Left ventricle myocardium inferior (tissue), 1 donor: ENCODE results near the gene CYS1. TPM values are rescaled to one million over a fixed set of nuclear protein-coding genes. Genes with fewer than 3 reads are reported as not detected.

ENCODE experiments used
- DNase-seq: peaks from one replicate; pipeline ENCODE4 v3.0.0-alpha.2; 2020
- H3K27ac ChIP-seq: fragments of 200-600 bp; replicated peaks from 2 replicates; pipeline ENCODE4 v1.8.0; 2021
- H3K27me3 ChIP-seq: fragments of 200-600 bp; 2 replicates; pipeline ENCODE4 v1.8.0; 2021; ENCODE audit warnings: low read depth
- H3K36me3 ChIP-seq: fragments of 200-600 bp; 2 replicates; pipeline ENCODE4 v1.8.0; 2021
- H3K4me1 ChIP-seq: fragments of 200-600 bp; 2 replicates; pipeline ENCODE4 v1.8.0; 2021
- H3K4me3 ChIP-seq: fragments of 200-600 bp; 2 replicates; pipeline ENCODE4 v1.8.0; 2021; ENCODE audit warnings: mild to moderate bottlenecking, moderate library complexity
- H3K9me3 ChIP-seq: fragments of 200-600 bp; replicated peaks from 2 replicates; pipeline ENCODE4 v1.8.0; 2021
- intact Hi-C: fragments of 100-400 bp; cut with micrococcal nuclease; formaldehyde crosslinking; loops from one replicate; pipeline ENCODE4 v1.11.0; 2022
- total RNA-seq: library from RNA; stranded (reverse); fragmentation: NEBNext Ultra II Directional; extraction: Animal tissue kit (Norgen Biotek cat#: 25700); gene quantifications from one replicate; pipeline ENCODE4 v1.2.1, GENCODE V29; 2021
- TF ChIP-seq, protein P1 (sequence below): fragments of 200-600 bp; IDR thresholded peaks from 2 replicates; pipeline ENCODE4 v1.8.0; 2021; ENCODE audit warnings: antibody characterized with exemption, mild to moderate bottlenecking, borderline replicate concordance
- donor health status: DM: no; HTN: yes; CAD: no; lungs with severe emphysema.

Gene CYS1
- total RNA-seq, 1 donor from 2014 or later, result 3.3 TPM

DNA sequence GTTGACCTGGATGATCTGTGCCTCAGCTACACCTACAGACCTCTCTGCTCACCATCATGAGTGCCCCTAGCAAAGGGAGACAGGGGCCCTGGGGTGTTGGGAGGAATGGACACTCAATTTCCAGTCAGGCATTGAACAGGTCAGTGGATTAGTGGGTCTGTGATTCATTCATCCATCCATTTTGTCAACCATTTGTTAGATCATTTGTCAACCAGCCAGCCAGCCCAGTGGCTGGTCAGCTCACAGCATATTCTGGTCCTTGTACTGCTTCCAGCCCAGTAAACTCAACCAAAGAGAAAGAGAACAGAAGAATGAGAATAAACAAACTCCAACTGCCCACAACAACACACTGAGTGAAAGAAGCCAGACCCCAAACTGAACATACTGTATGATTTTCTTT lies 41.5 kb downstream of the CYS1 start:
- Histone ChIP-seq H3K9me3 (no peaks in the 10 kb centered on the region), H3K27ac (peak overlapping the region; percentile 84), H3K36me3 (no peaks in the 10 kb centered on the region), H3K27me3 (no peaks in the 10 kb centered on the region), H3K4me1 (peaks cover 90% of the 10 kb centered on the region), H3K4me3 (no peak overlapping the region)
- DNase-seq, result no peak
- TF ChIP-seq, protein P1, sequence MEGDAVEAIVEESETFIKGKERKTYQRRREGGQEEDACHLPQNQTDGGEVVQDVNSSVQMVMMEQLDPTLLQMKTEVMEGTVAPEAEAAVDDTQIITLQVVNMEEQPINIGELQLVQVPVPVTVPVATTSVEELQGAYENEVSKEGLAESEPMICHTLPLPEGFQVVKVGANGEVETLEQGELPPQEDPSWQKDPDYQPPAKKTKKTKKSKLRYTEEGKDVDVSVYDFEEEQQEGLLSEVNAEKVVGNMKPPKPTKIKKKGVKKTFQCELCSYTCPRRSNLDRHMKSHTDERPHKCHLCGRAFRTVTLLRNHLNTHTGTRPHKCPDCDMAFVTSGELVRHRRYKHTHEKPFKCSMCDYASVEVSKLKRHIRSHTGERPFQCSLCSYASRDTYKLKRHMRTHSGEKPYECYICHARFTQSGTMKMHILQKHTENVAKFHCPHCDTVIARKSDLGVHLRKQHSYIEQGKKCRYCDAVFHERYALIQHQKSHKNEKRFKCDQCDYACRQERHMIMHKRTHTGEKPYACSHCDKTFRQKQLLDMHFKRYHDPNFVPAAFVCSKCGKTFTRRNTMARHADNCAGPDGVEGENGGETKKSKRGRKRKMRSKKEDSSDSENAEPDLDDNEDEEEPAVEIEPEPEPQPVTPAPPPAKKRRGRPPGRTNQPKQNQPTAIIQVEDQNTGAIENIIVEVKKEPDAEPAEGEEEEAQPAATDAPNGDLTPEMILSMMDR, result no peak
- intact Hi-C loops, result no loop called here

DNA sequence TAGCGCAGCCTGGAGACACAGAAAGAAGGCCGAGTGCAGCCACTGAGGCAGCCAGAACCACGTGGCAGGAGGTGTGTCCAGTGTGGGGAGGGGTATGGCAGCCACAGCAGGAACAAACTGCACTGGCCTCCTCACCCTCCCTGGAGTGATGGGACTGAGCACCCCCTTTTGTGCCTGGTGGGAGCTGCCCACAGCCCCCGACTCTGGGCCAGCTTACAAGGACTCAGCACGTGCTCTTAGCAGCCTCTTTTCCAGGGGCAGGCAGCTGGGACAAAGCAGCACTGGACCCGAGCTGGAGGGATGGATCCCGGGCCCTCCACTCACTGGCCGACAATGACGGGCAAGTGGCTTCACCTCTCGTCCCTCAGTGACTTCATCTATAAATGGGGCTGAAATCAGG lies 42.1 kb downstream of the CYS1 start:
- Histone ChIP-seq H3K4me1 (peaks cover 96% of the 10 kb centered on the region), H3K27ac (peak overlapping the region; percentile 84), H3K4me3 (no peak overlapping the region), H3K9me3 (no peaks in the 10 kb centered on the region), H3K27me3 (no peaks in the 10 kb centered on the region), H3K36me3 (no peaks in the 10 kb centered on the region)
- DNase-seq, result no peak
- TF ChIP-seq, protein P1, result no peak
- intact Hi-C loops, result no loop called here

DNA sequence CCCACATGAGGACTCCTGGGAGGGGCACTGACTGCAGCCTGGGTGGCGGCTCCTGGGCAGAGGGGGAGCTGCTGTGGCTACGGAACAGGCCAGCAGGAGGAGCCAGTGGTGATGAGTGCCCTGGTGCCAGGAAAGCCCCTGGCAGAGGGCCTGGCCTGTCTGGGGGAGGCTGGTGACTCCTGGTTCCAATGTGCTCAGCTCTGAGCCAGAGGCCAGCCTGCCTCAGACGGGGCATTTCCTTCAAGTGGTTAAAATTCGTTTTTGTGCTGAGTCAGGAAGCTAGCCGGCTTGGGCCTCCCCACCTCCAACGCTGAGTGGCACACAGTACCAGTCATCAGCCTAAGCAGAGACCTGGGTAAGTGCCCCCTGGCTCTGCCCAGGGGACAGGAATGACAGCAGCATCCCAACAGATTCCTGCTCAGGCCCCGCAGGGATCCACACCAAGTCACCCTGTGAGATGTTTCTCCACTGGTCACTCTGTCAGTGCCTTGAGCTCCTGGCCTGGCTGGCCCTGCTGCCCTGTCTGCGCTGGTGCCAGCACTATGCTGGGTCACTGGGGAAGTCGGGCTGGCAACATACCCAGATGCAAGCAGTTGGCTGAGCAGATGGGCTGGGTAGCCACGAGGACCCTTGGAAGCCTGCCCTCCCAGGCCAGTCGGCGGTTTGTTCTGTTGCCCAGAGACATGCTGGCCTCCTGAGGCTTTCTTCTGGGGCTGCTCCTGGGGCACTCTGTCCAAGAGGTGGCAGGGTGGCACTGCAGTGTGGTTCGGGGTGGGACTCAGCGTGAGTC lies 43.9 kb downstream of the CYS1 start:
- DNase-seq, result peak; percentile 73
- H3K9me3 ChIP-seq, result no peaks in the 10 kb centered on the region
- intact Hi-C loops, result no loop called here
- H3K36me3 ChIP-seq, result no peaks in the 10 kb centered on the region
- TF ChIP-seq, protein P1, result peak; percentile 67
- H3K4me1 ChIP-seq, result peaks cover 80% of the 10 kb centered on the region
- H3K27ac ChIP-seq, result peak overlapping the region; percentile 84
- no peaks in the 10 kb centered on the region for H3K27me3 ChIP-seq
- no peak overlapping the region for H3K4me3 ChIP-seq

DNA sequence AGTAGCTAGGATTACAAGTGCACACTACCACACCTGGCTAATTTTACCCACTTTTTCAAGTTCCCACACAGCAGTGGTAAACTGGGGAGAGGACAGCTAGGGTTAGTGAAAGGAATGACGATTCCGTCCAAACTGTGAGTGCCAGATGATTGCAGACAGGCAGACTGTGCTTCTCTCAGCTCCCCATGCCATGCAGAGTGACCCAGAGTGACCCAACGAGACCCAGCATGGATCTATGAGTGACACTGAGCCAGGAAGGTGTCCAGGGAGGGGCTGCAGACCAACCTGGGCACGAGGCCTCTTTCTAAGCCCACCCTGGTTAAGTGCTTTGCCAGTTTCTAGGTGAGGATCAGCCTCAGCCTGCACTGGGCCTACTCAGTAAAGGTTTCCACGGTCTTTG lies 44.6 kb downstream of the CYS1 start:
- DNase-seq, result no peak
- Histone ChIP-seq H3K9me3 (no peaks in the 10 kb centered on the region), H3K27me3 (no peaks in the 10 kb centered on the region), H3K4me1 (peaks cover 76% of the 10 kb centered on the region), H3K27ac (peak overlapping the region; percentile 84), H3K36me3 (no peaks in the 10 kb centered on the region), H3K4me3 (no peak overlapping the region)
- TF ChIP-seq, protein P1, result no peak
- intact Hi-C loops, result no loop called here

DNA sequence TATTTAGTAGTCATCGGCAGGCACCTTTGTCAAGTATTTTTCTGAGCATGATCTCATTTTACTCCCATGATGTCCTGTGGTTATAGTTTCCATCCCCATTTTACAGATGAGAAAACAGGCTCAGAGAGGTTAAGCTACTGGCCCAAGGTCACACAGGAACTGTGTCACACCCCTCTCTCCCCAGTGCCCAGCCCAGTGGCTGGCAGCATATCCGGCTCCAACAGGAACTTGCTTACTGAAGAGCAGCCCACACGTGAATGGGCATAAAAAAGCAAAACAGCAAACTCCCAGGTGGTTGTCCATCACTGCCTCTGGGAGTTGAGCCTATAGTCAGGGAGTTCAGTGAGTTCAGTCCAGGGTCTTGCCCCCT lies 45.2 kb downstream of the CYS1 start:
- Histone ChIP-seq H3K36me3 (no peaks in the 10 kb centered on the region), H3K27ac (peak overlapping the region; percentile 84), H3K4me3 (no peak overlapping the region), H3K9me3 (no peaks in the 10 kb centered on the region), H3K27me3 (no peaks in the 10 kb centered on the region), H3K4me1 (peaks cover 76% of the 10 kb centered on the region)
- intact Hi-C loops, result no loop called here
- TF ChIP-seq, protein P1, result no peak
- no peak for DNase-seq
